ENCODE measurements around the gene OR52H1. TPM values are rescaled to one million over a fixed set of nuclear protein-coding genes. Genes with fewer than 3 reads are reported as not detected.

Gene OR52H1
- total and polyA plus RNA-seq, 9 of the 15 experiments (the other 6 are each of a cell fraction or from before 2014, with no cell fraction given) = 0.15 TPM; not detected in 8

DNA sequence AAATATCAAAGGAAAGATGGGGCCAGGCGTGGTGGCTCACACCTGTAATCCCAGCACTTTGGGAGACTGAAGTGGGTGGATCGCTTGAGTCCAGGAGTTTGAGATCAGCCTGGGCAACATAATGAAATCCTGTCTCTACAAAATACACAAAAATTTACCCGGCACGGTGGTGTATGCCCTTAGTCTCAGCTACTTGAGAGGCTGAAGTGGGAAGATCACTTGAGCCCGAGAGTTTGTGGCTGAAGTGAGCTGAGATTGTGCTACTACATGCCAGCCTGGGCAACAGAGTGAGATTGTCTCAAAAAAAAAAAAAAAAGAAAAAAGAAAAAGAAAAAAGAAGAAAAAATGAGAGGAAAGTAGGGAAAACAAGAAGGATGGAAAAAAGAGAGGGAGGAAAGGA, 44.3 kb upstream of the OR52H1 start:
- H3K79me2 ChIP-seq (ENCODE audit: control insufficient read depth, insufficient read depth, low read length) = 0 out of 3 replicates have a peak, but pooled peaks cover 2% of the 10 kb centered on the region
- H3K27me3 ChIP-seq (ENCODE audit: control insufficient read depth in 2 of 2, insufficient read depth in 2 of 2, low read length in 2 of 2) = no peaks in the 10 kb centered on the region
- no peak overlapping the region for H3K4me3 ChIP-seq
- H3K27ac ChIP-seq (ENCODE audit: extremely low read depth, low read depth, low read length) = no peak overlapping the region
- ATAC-seq (no peak), DNase-seq (ENCODE audit: extremely low read depth in 1 of 4, low spot score in 3 of 4) (no peak), FAIRE-seq (no peak)
- in situ Hi-C loops (cut with MboI) = no loop called here
- H3K9ac ChIP-seq (ENCODE audit: insufficient read depth in 1 of 2, low read depth in 2 of 2, low read length in 2 of 2) = no peak overlapping the region
- peaks cover 6 to 18% of the 10 kb centered on the region in 2 experiments; a peak in 4 of 5 replicates for H3K4me1 ChIP-seq (replicated peaks in 1 of 2; ENCODE audit: control insufficient read depth in 2 of 2, insufficient read depth in 2 of 2, low read length in 2 of 2)
- no peaks in the 10 kb centered on the region for H4K20me1 ChIP-seq (replicated peaks; ENCODE audit: control insufficient read depth, insufficient read depth, low read length)
- ChIA-PET POLR2A (interaction anchor here (1.0 to 2.1 kb wide), 2 partner anchors 13 to 87 kb away, joined by 3 to 7 read pairs; no protein-coding TSS in a partner anchor), CTCF (ENCODE audit: low intra/inter-chr PET ratio) (no interaction called here)
- no peaks in the 10 kb centered on the region; the same call in 2 of the 3 replicates for H3K36me3 ChIP-seq (ENCODE audit: control insufficient read depth, insufficient read depth, low read length)
- no peak overlapping the region for H3K4me2 ChIP-seq (ENCODE audit: insufficient read depth, low read length)
- H3K9me1 ChIP-seq (ENCODE audit: control insufficient read depth, insufficient read depth, low read length) = no peaks in the 10 kb centered on the region
- 83% methylated on average over 4 of the region's 5 CpGs for WGBS (ENCODE audit: insufficient coverage, low coverage, missing lambda C conversion rate)
- no peaks in the 10 kb centered on the region; the same call in 1 of the 2 replicates for H3K9me3 ChIP-seq (replicated peaks; ENCODE audit: control insufficient read depth, insufficient read depth, low read depth, low read length)
- no peak for TF ChIP-seq TRIM28 (IDR thresholded peaks at IDR 0.05)
- no peak for TF ChIP-seq SRSF7 (optimal IDR thresholded peaks at IDR 0.05; ENCODE audit: low read depth, low read length)
- no peak for TF ChIP-seq STAT5B (CRISPR knock-in tag; IDR thresholded peaks at IDR 0.05)
- TF ChIP-seq, protein P1, sequence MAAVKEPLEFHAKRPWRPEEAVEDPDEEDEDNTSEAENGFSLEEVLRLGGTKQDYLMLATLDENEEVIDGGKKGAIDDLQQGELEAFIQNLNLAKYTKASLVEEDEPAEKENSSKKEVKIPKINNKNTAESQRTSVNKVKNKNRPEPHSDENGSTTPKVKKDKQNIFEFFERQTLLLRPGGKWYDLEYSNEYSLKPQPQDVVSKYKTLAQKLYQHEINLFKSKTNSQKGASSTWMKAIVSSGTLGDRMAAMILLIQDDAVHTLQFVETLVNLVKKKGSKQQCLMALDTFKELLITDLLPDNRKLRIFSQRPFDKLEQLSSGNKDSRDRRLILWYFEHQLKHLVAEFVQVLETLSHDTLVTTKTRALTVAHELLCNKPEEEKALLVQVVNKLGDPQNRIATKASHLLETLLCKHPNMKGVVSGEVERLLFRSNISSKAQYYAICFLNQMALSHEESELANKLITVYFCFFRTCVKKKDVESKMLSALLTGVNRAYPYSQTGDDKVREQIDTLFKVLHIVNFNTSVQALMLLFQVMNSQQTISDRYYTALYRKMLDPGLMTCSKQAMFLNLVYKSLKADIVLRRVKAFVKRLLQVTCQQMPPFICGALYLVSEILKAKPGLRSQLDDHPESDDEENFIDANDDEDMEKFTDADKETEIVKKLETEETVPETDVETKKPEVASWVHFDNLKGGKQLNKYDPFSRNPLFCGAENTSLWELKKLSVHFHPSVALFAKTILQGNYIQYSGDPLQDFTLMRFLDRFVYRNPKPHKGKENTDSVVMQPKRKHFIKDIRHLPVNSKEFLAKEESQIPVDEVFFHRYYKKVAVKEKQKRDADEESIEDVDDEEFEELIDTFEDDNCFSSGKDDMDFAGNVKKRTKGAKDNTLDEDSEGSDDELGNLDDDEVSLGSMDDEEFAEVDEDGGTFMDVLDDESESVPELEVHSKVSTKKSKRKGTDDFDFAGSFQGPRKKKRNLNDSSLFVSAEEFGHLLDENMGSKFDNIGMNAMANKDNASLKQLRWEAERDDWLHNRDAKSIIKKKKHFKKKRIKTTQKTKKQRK (IDR thresholded peaks at IDR 0.05; ENCODE audit: borderline replicate concordance, low read depth, low read length) = no peak
- TF ChIP-seq, protein P2, sequence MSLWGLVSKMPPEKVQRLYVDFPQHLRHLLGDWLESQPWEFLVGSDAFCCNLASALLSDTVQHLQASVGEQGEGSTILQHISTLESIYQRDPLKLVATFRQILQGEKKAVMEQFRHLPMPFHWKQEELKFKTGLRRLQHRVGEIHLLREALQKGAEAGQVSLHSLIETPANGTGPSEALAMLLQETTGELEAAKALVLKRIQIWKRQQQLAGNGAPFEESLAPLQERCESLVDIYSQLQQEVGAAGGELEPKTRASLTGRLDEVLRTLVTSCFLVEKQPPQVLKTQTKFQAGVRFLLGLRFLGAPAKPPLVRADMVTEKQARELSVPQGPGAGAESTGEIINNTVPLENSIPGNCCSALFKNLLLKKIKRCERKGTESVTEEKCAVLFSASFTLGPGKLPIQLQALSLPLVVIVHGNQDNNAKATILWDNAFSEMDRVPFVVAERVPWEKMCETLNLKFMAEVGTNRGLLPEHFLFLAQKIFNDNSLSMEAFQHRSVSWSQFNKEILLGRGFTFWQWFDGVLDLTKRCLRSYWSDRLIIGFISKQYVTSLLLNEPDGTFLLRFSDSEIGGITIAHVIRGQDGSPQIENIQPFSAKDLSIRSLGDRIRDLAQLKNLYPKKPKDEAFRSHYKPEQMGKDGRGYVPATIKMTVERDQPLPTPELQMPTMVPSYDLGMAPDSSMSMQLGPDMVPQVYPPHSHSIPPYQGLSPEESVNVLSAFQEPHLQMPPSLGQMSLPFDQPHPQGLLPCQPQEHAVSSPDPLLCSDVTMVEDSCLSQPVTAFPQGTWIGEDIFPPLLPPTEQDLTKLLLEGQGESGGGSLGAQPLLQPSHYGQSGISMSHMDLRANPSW (CRISPR knock-in tag; IDR thresholded peaks at IDR 0.05) = no peak
- TF ChIP-seq, protein P3, sequence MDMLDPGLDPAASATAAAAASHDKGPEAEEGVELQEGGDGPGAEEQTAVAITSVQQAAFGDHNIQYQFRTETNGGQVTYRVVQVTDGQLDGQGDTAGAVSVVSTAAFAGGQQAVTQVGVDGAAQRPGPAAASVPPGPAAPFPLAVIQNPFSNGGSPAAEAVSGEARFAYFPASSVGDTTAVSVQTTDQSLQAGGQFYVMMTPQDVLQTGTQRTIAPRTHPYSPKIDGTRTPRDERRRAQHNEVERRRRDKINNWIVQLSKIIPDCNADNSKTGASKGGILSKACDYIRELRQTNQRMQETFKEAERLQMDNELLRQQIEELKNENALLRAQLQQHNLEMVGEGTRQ (CRISPR knock-in tag; IDR thresholded peaks at IDR 0.05) = no peak
- no peak for TF ChIP-seq TCFL5 (CRISPR knock-in tag; conservative IDR thresholded peaks at IDR 0.05)
- TF ChIP-seq NRF1 (conservative IDR thresholded peaks at IDR 0.05 in 1 of 2, IDR thresholded peaks at IDR 0.05 in 1 of 2) = no peak
- TF ChIP-seq ZNF696 (CRISPR knock-in tag; conservative IDR thresholded peaks at IDR 0.05) = no peak
- BruUV-seq (replicated peaks) = no TSS peak
- intact Hi-C loops (cut with micrococcal nuclease) = loop anchor here (10.0 kb wide), 2 partner anchors 88 to 308 kb away; partner anchors contain the start of gene UBQLN3
- H2AFZ ChIP-seq (ENCODE audit: low read depth, low read length) = no peak overlapping the region
